GM19240 (cell line): Measurements from ENCODE around the gene TATDN2.
"Not testable (repeated sequence)": the region's sequence is repeated elsewhere in the genome, so short reads cannot be mapped to it uniquely, and the experiment has no call there.

Experiments used
- DNase-seq: peaks from one replicate; pipeline ENCODE4 v3.0.0; 2011; ENCODE audit warnings: low spot score; ENCODE audit not compliant: insufficient read length

Gene TATDN2

DNA sequence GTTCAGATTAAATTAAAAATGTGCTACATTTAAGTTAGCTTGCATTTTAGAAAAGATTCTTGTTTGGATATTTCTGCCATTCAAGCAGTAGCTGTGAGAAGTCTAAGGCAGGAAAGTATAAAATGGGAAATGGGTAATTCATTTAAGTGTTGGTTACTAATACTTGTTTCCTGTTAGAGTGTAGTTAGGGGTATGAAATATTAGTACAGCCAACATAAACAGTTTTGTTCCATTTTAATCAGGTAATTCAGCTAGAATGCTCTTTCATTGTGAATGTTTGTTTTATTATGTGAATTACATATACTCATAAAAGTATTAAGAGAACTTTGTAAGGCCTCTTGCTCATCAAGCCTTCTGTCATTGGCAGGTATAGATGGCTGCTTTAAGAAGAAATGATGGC, 19.9 kb downstream of the TATDN2 start:
- no peak for DNase-seq

DNA sequence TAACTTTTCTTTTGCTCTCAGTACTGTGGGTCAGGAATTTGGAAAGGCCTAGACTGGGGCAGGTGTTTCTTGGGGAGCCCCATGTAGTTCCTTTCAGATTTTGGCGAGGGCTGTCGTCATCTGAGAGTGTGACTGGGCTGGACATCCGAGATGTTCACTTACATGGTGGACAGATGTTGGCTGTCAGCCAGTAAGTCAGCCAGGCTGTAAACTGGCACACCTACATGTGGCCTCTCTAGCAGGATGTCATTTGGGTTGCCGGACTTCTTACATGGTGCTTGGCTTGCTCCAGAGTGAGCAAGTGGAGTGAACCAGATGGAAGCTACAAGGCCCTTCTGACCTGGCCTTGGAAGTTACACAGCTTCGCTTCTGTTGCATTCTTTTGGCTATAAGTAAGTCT, 20.7 kb downstream of the TATDN2 start:
- no peak for DNase-seq

DNA sequence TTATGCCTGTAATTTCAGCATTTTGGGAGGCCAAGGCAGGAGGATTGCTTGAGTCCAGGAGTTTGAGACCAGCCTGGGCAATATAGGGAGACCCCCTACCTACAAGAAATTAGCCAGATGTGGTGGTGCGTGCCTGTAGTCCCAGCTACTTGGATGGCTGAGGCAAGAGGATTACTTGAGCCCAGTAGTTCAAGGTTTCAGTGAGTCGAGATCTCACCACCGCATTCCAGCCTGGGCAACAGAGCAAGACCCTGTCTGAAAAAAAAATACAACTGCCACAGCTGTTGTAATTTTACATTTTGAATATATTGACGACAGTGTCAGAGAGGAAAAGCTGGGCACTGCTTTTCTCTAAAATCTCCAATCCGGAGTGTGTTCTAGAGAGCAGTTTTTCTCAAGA, 21.2 kb downstream of the TATDN2 start:
- no peak for DNase-seq

DNA sequence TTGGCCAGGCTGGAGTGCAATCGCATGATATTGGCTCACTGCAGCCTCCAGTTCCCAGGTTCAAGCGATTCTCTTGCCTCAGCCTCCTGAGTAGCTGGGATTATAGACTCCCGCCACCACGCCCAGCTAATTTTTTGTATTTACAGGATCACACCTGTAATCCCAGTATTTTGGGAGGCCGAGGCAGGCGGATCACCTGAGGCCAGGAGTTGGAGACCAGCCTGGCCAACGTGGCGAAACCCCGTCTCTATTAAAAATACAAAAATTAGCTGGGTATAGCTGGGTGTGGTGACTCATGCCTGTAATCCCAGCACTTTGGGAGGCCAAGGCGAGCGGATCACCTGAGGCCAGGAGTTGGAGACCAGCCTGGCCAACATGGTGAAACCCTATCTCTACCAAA, 24.2 kb downstream of the TATDN2 start:
- DNase-seq, result not testable (repeated sequence)

DNA sequence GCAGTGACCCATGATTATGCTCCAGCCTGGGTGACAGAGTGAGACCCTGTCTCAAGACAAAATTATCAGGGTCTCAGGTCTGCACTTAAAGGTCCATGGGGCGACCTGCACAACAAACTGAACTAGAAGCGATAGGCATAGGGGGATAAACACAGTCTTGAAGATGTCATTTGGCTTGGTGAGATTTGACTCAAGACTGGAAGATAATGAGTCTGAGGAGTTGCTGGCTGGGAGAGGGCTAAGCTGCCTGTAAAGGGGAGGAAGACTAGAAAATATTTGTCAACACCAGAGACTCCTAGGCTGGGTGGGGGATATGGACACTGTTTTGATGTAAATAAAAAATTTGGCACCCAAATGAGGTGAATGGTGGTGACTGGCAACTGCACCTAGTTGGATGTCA, 24.7 kb downstream of the TATDN2 start:
- DNase-seq, result no peak

DNA sequence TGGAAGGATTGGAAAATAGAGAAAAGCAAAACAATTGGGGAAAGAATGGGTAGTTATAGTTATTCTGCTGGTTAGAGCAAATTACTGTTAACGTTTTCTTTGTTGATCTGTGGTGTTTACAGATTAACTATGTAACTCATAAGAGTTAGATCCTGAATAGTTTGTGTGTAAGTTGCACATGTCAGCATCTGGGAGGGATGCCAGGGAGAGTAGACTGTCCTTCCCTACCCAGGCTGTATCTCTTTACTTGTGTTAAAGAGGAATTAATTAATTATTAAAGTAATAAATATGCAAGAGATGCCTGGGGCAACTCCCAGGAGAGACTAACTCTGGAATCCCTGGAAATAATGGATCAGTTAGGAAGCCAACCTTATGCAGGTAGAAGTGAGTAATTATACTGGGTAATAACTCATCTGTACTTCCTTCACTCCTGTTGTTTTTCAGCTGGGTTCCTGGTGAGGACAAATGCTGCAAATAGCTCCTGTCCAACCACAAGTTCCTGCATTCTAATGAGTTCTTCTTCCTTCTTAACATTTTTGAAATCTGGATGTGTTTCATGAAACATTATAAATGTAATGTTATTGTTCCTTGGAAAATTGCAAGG, 25.5 kb downstream of the TATDN2 start:
- DNase-seq, result no peak

DNA sequence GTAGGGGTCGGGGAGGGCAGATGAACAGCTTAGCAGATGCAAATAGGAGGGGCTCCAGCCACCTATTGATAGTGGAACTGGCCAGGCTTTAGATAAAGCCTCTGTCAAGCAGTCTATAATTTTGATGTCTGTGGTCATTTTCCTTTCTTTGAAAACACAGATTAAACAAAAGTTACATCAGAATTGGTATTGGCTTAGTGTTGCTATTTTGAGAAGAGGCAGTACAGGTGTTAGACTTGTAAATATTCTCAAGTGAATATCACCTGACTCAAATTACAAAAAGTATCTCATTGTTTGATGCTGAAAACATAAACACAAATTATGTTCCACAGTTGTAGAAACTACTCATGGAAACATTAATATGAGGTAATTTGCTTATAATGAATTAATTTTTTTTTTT, 26.3 kb downstream of the TATDN2 start:
- no peak for DNase-seq

DNA sequence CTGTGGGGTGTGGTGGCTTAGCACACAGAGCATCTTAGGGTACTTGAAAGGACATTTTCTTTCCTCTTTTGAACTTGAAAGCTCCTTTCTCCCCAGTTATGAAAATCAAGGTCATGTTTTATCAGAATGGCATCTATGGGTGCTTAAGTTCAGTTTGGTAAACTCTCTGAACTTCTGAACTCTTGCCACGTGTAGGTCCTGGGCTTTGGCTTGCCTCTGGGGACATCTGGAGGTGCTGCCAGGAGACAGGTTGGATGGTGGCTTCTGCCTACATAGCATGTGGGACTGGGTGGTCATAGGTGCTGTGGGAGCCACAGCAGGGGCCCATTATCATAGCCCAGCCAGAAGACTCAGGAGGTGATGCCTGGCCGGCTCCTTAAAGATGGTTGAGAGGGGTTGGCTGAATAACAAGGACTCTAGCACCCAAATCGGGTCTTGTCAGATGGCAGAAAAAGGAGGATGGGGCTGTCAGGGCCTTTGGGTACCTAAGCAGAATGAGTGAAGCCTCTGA, 28.9 kb downstream of the TATDN2 start:
- DNase-seq, result no peak

DNA sequence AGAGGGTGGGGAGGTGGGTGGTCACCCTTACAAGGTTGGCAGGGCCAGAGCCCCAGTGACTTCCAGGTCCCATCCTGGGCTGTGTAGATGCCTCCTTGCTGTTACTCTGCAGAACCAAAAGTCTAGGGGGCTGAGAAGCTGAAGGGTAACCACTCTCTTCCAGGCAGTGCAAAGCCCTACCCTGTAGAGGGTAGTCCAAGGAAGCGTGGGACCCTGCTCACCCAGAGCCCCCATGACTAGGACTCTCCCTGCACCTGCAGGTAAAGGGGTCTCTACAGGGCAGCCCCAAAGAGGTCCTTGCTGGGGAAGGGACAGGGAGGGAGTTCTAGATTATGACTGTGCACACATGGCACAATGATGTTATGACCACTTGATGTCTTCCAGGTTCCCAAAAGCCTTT, 30.2 kb downstream of the TATDN2 start:
- no peak for DNase-seq

DNA sequence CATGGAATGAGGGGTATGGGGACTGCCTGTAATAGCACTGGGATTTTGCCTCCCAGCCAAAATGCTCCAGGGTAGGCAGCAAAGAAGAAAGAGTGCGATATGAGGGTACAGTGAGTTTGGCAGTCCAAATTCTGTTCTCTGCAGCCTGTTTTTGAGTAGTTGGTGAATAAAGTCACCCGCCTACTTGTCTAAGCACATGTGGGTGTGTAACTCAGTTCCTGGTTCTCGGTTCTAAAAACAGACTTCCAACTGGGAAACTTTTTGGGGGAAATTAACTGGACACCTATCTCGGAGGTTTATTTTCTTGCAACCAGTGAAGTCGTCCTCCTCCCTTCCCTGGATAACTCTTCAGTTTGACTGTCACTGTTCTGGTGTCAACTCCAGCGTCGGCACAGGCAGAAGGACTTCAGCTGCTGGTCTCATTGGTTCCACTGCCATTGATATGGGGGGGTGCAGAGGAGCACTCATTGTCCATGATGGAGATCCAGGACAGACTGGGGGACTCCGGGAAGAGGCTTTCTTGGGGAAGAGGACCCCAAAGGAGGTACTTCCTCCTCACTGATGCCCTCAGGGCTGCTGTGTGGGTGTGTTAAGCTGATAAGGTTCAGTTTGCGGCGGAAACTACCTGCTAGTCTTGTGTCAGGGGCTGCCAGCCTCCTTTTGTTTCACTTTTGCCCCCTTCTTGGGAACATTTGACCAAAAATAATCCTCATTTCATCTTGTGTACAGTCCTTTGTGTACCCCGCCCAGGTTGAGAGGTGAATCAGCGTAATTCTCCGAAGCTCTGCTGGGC, 31.3 kb downstream of the TATDN2 start:
- DNase-seq, result no peak

DNA sequence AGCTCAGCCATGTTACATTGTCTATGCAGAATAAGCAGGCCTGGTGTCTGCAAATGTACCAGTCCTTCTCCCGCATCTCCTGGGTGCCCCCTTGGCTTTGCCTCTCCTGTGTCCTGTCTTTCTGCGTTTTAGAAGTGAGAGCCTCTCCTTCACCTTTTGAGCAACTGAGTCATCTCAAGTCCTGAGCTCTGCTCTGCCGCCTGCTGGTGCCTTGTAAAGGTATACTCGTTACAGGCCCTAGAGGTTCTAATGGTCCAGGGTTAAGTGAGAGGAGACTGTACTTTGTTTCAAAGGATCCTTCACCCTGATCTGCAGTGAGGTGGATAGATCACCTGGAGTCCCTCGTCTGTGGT, 31.9 kb downstream of the TATDN2 start:
- no peak for DNase-seq

DNA sequence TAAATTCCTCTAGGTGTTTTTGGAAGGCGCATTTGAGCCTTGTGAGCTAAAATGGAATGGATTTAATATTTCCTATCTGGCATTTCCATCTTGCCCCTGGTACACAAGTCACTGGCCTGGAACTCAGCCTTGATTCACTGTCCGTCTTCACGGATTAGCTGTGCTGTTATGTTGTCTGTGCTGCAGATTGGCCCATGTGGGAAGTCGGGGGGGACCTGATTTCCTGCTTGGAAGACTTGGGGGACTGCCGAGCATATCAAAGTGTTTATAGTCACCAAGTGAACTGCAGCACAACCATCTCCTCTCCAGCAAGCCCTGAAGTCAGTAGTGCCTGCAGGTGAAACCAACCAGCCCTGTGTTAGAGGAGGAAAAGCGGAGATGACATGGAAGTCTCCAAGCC, 32.3 kb downstream of the TATDN2 start:
- no peak for DNase-seq

DNA sequence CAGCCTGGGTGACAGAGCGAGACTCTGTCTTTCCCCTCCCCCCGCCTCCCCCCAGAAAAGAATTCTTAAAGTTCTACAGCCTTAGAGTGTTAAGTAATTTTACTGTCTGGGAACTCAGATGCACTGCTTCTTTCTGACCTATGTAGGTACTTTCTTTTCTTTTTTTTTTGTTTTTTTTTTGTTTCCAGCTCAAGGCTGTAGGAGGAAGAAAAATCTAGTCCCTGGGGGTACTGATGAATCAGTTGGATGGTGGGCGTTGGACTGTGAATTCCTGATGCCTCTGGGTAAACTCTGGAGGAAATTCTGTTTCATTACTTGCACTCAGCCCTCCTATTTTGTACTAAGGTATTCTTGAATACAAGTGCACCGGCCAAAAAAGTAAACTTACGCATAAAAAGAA, 33.7 kb downstream of the TATDN2 start:
- DNase-seq, result no peak

DNA sequence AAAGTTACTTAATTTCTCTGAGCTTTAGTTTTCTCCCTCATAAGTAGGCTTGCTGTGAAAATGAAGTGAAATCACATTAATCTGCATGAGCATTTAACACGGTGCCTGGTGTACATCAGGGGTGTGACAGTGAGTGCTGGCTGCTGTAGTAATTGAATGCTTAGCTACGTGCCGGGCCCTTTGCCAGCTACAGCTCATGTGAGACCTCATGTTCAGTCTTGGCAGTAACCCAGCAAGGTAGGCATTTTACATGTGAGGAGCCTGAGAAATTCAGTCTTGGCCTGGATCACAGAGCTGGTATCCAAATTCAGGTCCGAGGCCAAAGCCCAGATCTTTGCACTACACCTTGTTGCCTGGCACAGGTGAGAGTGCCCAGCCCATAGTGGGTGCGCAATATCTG, 35.4 kb downstream of the TATDN2 start:
- no peak for DNase-seq

DNA sequence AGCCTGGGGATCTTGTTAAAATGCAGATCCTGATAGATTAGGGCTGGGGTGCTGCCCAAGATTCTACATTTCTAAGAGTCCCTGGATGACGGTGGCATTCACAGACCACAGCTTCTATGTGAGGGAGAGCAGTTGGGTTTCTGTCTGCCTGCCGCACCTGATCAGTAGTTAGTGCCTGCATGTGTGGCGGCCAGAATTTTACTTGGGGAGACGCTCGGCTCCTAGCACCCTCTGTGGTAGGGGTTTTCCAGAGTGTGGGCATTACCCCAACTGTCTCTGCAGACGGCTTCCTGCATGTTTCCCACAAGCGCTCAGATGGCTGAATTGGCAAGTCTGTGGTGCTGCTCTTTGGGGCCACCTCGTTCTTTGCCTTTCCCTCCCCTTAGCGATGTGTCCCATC, 36.2 kb downstream of the TATDN2 start:
- no peak for DNase-seq

DNA sequence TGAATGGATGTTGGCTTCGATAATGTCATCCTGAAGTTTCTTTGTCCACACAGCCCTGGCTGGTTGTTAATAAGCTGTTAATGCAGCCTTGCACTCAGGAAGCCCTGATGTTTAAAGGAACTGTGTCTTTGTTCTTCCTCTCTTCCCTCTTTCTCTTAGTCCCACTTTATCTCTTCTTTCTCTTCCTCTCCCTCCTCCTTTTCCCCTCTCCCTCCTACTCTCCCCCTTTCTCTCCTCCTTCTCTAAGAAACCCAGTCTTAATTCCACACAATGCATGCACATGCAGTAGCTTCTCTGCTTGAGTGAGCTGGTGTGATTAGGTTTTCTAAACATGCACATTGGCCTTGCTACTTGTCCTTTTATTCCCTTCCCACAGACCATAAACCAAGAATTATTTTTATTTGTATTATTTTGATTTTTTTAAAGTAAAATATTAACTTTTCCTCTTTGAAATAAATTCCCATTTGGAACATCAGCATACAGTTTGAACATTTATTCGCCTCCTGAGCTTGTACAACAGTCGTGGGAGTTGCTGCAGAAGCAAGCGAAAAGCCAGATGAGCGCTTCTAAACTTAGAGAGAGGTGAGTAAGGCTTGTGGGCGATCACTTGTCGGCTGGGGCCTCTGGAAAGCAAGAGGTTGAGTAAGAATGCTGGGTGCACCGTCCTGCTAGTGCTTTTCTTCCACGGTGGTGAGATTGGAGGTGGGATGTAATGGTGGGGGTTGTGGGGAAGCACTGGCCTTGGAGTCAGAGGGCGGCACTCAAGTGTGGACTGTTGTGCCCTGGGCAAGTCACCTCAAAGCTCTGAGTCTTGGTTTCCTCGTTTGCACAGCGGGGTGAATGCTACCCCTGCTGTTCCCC, 37.2 kb downstream of the TATDN2 start:
- DNase-seq, result no peak

DNA sequence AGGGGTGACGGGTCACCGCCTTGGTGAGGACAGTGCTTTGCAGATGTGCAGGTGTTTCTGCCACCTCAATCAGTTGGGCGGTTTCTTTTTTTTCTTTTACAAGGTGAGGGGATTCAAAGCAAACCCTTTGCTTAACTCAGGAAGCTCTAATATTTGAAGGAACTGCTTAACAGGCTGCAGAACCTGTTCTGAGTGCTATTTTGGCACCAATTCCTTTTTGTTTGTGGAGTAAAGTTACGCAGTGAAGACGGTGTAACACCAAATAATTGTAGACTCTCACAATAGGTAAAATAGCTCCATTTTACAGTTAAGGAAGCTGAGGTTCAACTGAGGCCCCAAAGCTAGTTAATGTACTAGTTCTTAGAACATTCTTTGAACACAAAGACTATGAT, 37.9 kb downstream of the TATDN2 start:
- no peak for DNase-seq

DNA sequence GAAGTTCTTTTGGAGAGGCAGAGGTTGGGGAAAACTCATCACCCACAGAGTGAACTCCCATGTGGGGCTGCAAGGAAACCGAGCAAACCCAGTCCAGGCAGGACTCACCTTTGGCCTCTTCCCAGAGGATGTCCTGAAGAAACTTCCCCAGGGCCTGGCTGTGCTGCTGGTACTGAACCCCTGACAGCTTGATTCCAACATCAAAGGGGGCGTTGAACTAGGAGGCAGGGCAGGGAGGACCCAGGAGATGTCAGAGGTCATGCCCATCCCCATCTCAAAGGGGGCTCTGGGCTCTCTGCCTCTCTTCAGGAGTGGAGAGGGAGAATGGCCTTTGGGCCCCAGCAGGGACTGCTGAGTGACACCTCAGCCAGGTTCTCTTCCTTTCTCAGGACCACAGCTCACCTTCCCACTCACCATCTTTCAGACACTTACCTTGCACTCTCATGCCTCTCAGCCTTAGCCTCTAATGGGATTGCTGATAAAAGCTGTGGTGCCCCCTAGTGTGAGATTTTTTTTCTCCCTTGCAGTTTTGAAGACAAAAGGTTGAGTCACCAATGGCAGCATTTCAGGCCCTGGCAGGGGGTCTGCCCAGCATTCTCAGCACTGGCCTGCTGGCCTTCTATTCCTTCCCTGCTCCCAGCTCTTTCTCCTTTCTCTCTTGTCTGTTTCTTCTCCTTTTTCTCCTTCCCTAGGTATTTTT, 38.5 kb downstream of the TATDN2 start:
- no peak for DNase-seq

DNA sequence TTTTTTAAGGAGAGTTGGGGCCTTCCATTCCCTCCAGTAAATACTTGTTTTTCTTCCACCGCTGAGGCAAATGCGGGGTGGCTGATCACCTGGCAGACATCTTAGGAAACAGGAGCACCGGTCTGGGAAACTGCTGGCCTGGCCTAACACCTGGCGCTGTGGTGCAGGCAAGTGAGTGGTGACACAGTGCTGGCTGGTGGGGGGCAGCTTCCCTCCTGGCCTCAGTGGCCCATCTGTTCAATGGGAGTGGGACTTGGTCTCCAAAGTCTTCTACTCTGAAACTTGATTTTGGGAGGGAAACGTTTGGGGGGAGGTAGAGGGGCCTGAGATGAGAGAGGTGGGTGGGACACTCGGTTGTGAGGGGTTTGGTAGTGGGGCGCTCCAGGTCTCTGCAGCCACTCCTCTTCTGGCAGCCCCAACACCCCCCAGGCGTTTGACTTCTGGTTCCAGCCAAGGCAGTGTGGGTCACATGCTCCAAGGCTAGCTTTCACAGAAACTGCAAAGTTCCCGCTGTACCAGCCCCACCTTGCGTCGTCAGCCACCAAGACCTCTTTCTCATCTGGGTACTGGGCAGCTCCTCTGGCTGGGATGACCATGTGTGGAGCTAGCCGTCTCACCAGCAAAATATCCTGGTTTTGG, 39.8 kb downstream of the TATDN2 start:
- DNase-seq, result no peak

DNA sequence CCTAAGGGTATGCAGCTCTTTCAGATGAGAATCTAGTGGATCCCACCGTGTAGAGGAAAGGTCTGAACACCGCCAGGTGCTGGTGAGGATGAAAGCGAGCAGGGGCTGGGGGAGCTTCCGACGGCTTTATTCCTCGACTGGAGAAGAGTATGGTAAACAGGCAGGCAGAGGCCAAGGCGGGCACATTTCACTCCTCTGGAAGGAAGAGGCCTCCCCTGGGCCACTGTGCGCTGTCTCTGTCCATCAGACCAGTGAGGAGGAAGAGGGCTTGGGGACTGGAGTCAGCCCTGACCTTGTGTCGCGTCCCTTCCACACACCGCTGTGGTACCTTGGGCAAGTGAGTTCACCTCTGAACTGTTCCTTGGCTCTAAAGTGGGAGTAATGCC, 40.3 kb downstream of the TATDN2 start:
- DNase-seq, result no peak

DNA sequence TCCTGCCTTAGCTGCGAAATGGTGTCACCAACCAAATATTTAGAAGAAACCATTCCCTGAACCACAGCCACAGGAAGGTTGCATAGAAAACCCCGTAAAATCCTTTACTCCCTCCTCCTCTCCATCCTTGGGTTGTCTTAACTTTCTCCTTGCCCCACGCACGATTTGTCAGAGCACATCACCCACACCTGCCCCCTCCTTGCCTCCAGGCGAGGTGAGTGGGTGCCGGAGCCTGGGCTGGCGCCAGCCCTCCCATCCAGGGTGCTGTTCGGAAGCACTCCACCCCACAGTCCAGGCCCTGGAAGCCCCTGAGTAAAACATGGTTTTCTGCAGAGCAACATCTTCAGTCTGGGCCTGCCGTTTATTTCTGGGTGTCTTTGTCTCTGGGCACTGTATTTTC, 40.8 kb downstream of the TATDN2 start:
- no peak for DNase-seq
